Bronchial epithelial cell (primary cell): Measurements from ENCODE around the gene SLCO3A1. TPM values are rescaled to one million over a fixed set of nuclear protein-coding genes. Genes with fewer than 3 reads are reported as not detected.

Experiments used
- DNase-seq: peaks from one replicate; pipeline ENCODE4 v3.0.0-alpha.2; 2010; ENCODE audit warnings: low read depth
- FAIRE-seq: peaks from 2 replicates; lab custom pipeline; 2011; peaks lifted over from hg19 to GRCh38; lab: Jason Lieb, UNC
- H3K27me3 ChIP-seq: 2 replicates; pipeline ENCODE4 v1.5.1; 2011; ENCODE audit warnings: low read length; ENCODE audit not compliant: control insufficient read depth, insufficient read depth
- H3K36me3 ChIP-seq: 2 replicates; pipeline ENCODE4 v1.5.1; 2011; ENCODE audit warnings: low read length; ENCODE audit not compliant: control insufficient read depth, insufficient read depth
- H3K4me3 ChIP-seq: 2 replicates; pipeline ENCODE4 v1.5.1; 2011; ENCODE audit warnings: mild to moderate bottlenecking, low read depth, low read length, control low read depth
- CTCF ChIP-seq: IDR thresholded peaks from 2 replicates; pipeline ENCODE4 v1.5.1; 2011; ENCODE audit warnings: mild to moderate bottlenecking, moderate library complexity, low read length, control low read depth, inconsistent platforms; ENCODE audit not compliant: insufficient read depth, severe bottlenecking
- total RNA-seq: library from RNA; depleted of rRNA; stranded (reverse); fragments of >200 nt; gene quantifications from 2 replicates; pipeline ENCODE4 v1.2.1, GENCODE V29; 2014

Gene SLCO3A1
- total RNA-seq, 1 donor from 2014 or later: 4.5 TPM

- no peak overlapping the region for H3K4me3 ChIP-seq
- FAIRE-seq (no peak), DNase-seq (no peak)
- TF ChIP-seq CTCF: no peak
- H3K27me3 ChIP-seq: no peaks in the 10 kb centered on the region
- H3K36me3 ChIP-seq: no peaks in the 10 kb centered on the region
Observed at GRCh38 chr15:91925794-91926193, 72.3 kb downstream of the SLCO3A1 start.

GRCh38 chr15:91926908-91927270 is 73.4 kb downstream of the SLCO3A1 start:
- no peak overlapping the region for H3K4me3 ChIP-seq
- FAIRE-seq: no peak
- no peaks in the 10 kb centered on the region for H3K27me3 ChIP-seq
- no peak for DNase-seq
- TF ChIP-seq CTCF: no peak
- H3K36me3 ChIP-seq: no peaks in the 10 kb centered on the region

GRCh38 chr15:91927585-91927984 is 74.1 kb downstream of the SLCO3A1 start:
- TF ChIP-seq CTCF: no peak
- no peak overlapping the region for H3K4me3 ChIP-seq
- DNase-seq (no peak), FAIRE-seq (no peak)
- H3K36me3 ChIP-seq: no peaks in the 10 kb centered on the region
- no peaks in the 10 kb centered on the region for H3K27me3 ChIP-seq

GRCh38 chr15:91928675-91929074 is 75.2 kb downstream of the SLCO3A1 start:
- no peaks in the 10 kb centered on the region for H3K27me3 ChIP-seq
- no peak overlapping the region for H3K4me3 ChIP-seq
- FAIRE-seq (no peak), DNase-seq (no peak)
- no peak for TF ChIP-seq CTCF
- H3K36me3 ChIP-seq: no peaks in the 10 kb centered on the region

GRCh38 chr15:91929509-91929908 is 76.0 kb downstream of the SLCO3A1 start:
- FAIRE-seq (no peak), DNase-seq (no peak)
- TF ChIP-seq CTCF: no peak
- Histone ChIP-seq H3K36me3 (no peaks in the 10 kb centered on the region), H3K27me3 (no peaks in the 10 kb centered on the region), H3K4me3 (no peak overlapping the region)

- Histone ChIP-seq H3K27me3 (no peaks in the 10 kb centered on the region), H3K4me3 (no peak overlapping the region), H3K36me3 (no peaks in the 10 kb centered on the region)
- DNase-seq (no peak), FAIRE-seq (no peak)
- no peak for TF ChIP-seq CTCF
Observed at GRCh38 chr15:91930092-91930491, 76.6 kb downstream of the SLCO3A1 start.
